GM19324 (cell line): ENCODE measurements around the gene CST9.

Experiments used
- ATAC-seq: cut with Tn5 transposase; IDR thresholded peaks from one replicate; pipeline ENCODE4 v1.9.1; 2021; ENCODE audit warnings: mild to moderate bottlenecking, moderate library complexity; ENCODE audit not compliant: unreplicated experiment, low FRiP score

CST9 gene

GRCh38 chr20:23605867-23606651, at the start of gene CST9:
CST9 (minus strand) TSS chr20:23605917; CDS start chr20:23605864, 53 bp downstream.
- no peak for ATAC-seq

GRCh38 chr20:23654717-23655116, 49.0 kb upstream of the CST9 start:
- no peak for ATAC-seq

GRCh38 chr20:23654000-23654399, 48.3 kb upstream of the CST9 start:
- no peak for ATAC-seq

- no peak for ATAC-seq
These were observed 47.8 kb upstream of the CST9 start for GRCh38 chr20:23653400-23653938.

- no peak for ATAC-seq
These were observed 47.2 kb upstream of the CST9 start for GRCh38 chr20:23652926-23653325.

- ATAC-seq, result no peak
These were observed 46.7 kb upstream of the CST9 start for GRCh38 chr20:23652371-23652770.

GRCh38 chr20:23651117-23651516, 45.4 kb upstream of the CST9 start:
- no peak for ATAC-seq

GRCh38 chr20:23649830-23650417, 44.2 kb upstream of the CST9 start:
- no peak for ATAC-seq

- no peak for ATAC-seq
These were observed 43.5 kb upstream of the CST9 start for GRCh38 chr20:23649242-23649641.

- no peak for ATAC-seq
These were observed 41.6 kb upstream of the CST9 start for GRCh38 chr20:23647346-23647745.

GRCh38 chr20:23646106-23646873, 40.6 kb upstream of the CST9 start:
- no peak for ATAC-seq

- ATAC-seq, result no peak
These were observed 39.9 kb upstream of the CST9 start for GRCh38 chr20:23645575-23645974.

- ATAC-seq, result no peak
These were observed 38.4 kb upstream of the CST9 start for GRCh38 chr20:23644164-23644563.

GRCh38 chr20:23643659-23644058, 37.9 kb upstream of the CST9 start:
- ATAC-seq, result no peak

GRCh38 chr20:23641936-23642751, 36.4 kb upstream of the CST9 start:
- no peak for ATAC-seq

GRCh38 chr20:23640671-23641667, 35.3 kb upstream of the CST9 start:
- ATAC-seq, result no peak

GRCh38 chr20:23640018-23640601, 34.4 kb upstream of the CST9 start:
- no peak for ATAC-seq

- no peak for ATAC-seq
These were observed 33.8 kb upstream of the CST9 start for GRCh38 chr20:23639490-23639958.

GRCh38 chr20:23638309-23638708, 32.6 kb upstream of the CST9 start:
- no peak for ATAC-seq
